Measurements from ENCODE around the gene MAPKBP1. TPM values are rescaled to one million over a fixed set of nuclear protein-coding genes. Genes with fewer than 3 reads are reported as not detected.
"Not testable (repeated sequence)": the region's sequence is repeated elsewhere in the genome, so short reads cannot be mapped to it uniquely, and the experiment has no call there.

The MAPKBP1 gene, protein sequence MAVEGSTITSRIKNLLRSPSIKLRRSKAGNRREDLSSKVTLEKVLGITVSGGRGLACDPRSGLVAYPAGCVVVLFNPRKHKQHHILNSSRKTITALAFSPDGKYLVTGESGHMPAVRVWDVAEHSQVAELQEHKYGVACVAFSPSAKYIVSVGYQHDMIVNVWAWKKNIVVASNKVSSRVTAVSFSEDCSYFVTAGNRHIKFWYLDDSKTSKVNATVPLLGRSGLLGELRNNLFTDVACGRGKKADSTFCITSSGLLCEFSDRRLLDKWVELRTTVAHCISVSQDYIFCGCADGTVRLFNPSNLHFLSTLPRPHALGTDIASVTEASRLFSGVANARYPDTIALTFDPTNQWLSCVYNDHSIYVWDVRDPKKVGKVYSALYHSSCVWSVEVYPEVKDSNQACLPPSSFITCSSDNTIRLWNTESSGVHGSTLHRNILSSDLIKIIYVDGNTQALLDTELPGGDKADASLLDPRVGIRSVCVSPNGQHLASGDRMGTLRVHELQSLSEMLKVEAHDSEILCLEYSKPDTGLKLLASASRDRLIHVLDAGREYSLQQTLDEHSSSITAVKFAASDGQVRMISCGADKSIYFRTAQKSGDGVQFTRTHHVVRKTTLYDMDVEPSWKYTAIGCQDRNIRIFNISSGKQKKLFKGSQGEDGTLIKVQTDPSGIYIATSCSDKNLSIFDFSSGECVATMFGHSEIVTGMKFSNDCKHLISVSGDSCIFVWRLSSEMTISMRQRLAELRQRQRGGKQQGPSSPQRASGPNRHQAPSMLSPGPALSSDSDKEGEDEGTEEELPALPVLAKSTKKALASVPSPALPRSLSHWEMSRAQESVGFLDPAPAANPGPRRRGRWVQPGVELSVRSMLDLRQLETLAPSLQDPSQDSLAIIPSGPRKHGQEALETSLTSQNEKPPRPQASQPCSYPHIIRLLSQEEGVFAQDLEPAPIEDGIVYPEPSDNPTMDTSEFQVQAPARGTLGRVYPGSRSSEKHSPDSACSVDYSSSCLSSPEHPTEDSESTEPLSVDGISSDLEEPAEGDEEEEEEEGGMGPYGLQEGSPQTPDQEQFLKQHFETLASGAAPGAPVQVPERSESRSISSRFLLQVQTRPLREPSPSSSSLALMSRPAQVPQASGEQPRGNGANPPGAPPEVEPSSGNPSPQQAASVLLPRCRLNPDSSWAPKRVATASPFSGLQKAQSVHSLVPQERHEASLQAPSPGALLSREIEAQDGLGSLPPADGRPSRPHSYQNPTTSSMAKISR (N-terminal part only)
- 26.3 and 28.2 TPM in 2 replicates for total RNA-seq

DNA sequence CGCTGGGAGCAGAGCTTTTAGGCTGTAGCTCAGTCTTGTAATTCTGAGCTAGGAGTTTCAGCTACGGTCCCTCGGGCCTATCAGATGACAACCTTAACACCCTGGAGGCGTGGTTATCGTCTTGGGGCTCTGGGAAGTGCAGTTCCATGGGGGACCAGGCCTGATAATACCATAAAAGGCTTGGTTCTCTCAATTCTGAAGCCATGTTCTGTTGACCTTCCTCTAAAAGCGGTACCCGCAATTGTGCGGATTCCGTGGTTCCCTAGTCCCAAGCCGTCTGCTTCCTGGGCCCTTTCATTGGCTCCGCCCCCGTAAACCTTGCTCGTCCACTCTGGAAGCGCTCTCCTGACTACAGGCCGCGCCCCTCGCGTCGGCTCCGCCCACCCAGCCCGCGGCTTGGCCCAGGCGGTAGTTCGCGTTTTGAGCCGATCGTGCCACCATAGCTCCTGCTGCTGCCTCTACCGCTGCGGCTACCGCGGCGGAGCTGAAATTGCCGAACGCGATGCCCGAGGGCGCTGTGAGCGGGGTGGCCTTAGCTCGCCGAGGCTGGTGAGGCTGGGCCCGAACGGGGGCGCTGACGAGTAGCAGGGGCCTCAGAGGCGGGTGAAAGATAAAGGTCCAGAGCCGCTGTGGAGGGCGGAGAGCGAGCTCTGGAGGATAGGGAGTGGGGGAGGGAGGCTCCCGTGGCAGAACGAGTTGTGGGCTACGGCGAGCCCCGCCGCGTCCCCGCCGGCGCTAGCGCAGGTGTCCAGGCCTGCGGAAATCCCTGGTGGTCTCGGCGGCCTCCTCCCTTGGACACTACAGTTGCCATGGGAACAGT lies at the start of gene MAPKBP1:
Gene MAPKBP1 (plus strand): TSS at position 423 of the 820 bp plus-strand sequence. CDS start 792 bp downstream, outside the sequence.
- no peaks in the 10 kb centered on the region for H3K27me3 Mint-ChIP-seq (ENCODE audit: insufficient read depth)
- no peaks in the 10 kb centered on the region for H3K9me3 Mint-ChIP-seq
- DNase-seq (ENCODE audit: low spot score) = peak; percentile 98
- intact Hi-C loops (cut with micrococcal nuclease) = loop anchor here (1.0 to 5.0 kb wide), 13 partner anchors 37 to 542 kb away; partner anchors contain the start of genes CHP1, EXD1, GANC and ITPKA
- H3K27ac Mint-ChIP-seq = peak within 1 kb of the TSS; percentile 92
- H3K4me1 Mint-ChIP-seq (ENCODE audit: low read depth) = peaks cover 59% of the 10 kb centered on the region
- peaks cover 3% of the 10 kb centered on the region for H3K36me3 Mint-ChIP-seq (ENCODE audit: low read depth)
- H3K4me3 Mint-ChIP-seq = peak within 1 kb of the TSS; percentile 93

DNA sequence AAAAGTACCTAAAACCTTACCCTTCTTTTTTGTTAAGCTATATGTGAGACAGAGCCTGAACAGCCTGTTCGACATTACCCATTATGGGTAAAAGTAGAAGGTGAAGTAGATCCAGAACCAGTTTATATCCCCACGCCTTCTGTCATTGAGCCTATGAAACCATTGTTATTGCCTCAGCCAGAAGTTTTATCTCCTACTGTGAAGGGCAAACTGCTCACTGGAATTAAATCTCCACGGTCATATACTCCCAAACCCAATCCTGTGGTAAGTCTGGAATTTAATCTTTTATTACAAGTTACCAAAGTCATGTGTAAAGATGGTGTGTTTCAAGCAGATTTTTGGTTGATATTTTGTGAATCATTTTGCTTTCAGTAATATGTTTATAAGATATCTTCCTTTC lies 47.1 kb upstream of the MAPKBP1 start:
- intact Hi-C loops (cut with micrococcal nuclease) = no loop called here
- H3K4me3 Mint-ChIP-seq = no peak overlapping the region
- no peak overlapping the region for H3K27ac Mint-ChIP-seq
- no peak for DNase-seq (ENCODE audit: low spot score)
- H3K9me3 Mint-ChIP-seq = no peaks in the 10 kb centered on the region
- peaks cover 7% of the 10 kb centered on the region for H3K36me3 Mint-ChIP-seq (ENCODE audit: low read depth)
- H3K4me1 Mint-ChIP-seq (ENCODE audit: low read depth) = no peaks in the 10 kb centered on the region
- no peaks in the 10 kb centered on the region for H3K27me3 Mint-ChIP-seq (ENCODE audit: insufficient read depth)

DNA sequence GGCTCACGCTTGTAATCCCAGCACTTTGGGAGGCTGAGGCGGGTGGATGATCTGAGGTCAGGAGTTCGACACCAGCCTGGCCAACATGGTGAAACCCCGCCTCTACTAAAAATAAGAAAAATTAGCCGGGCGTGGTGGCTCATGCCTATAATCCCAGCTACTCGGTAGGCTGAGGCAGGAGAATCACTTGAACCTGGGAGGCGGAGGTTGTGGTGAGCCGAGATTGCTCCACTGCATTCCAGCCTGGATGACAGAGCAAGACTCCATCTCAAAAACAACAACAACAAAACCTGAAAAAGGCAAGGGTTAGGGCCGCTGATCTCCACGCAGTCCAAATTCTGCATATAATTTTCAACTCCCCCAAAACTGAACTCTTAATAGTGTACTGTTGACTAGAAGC lies 46.2 kb upstream of the MAPKBP1 start:
- intact Hi-C loops (cut with micrococcal nuclease); H3K4me3 Mint-ChIP-seq; DNase-seq (ENCODE audit: low spot score); H3K27ac Mint-ChIP-seq; H3K36me3 Mint-ChIP-seq (ENCODE audit: low read depth); H3K27me3 Mint-ChIP-seq (ENCODE audit: insufficient read depth); H3K9me3 Mint-ChIP-seq; H3K4me1 Mint-ChIP-seq (ENCODE audit: low read depth): not testable (repeated sequence)

DNA sequence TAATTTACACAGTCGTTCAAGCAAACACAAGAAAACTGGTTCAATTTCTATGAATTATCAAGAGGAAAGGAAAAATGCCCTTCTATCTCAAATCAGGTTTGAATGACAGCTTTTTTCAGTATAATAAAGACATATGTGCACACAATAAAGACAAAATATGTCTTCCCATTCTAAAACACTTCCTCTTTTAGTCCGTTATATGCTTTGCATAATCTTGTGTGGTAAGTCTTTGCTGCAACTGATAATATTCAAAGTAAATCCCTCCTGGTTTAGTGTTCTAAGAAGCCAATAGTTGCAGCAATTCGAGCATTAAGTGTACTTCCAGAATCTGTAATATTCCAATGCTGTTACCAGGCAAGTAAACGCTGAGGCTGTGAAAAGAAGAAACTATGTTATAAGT lies 43.7 kb upstream of the MAPKBP1 start:
- no peaks in the 10 kb centered on the region for H3K27me3 Mint-ChIP-seq (ENCODE audit: insufficient read depth)
- no peak overlapping the region for H3K4me3 Mint-ChIP-seq
- no peak overlapping the region for H3K27ac Mint-ChIP-seq
- no peaks in the 10 kb centered on the region for H3K9me3 Mint-ChIP-seq
- DNase-seq (ENCODE audit: low spot score) = no peak
- no peaks in the 10 kb centered on the region for H3K4me1 Mint-ChIP-seq (ENCODE audit: low read depth)
- peaks cover 13% of the 10 kb centered on the region for H3K36me3 Mint-ChIP-seq (ENCODE audit: low read depth)
- intact Hi-C loops (cut with micrococcal nuclease) = no loop called here

DNA sequence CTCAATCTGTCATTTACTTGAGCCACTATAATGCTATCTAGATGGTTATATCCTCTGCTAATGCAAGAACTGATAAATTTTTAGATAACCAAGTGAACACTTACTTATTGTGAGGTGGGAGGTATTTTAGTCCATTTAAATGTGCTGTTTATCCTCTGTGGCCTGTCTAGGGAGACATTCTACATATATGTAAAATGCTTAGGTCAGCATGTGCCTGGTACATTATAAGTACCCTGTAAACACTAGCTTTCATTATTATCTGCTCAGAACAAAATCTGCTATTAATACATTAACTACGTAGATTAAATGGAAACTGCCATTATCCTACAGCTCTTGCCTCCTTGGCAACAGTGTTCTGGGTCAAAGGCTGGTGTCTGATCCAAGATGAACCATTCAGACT lies 41.8 kb upstream of the MAPKBP1 start:
- peaks cover 17% of the 10 kb centered on the region for H3K36me3 Mint-ChIP-seq (ENCODE audit: low read depth)
- H3K27ac Mint-ChIP-seq = no peak overlapping the region
- H3K9me3 Mint-ChIP-seq = no peaks in the 10 kb centered on the region
- intact Hi-C loops (cut with micrococcal nuclease) = no loop called here
- no peaks in the 10 kb centered on the region for H3K4me1 Mint-ChIP-seq (ENCODE audit: low read depth)
- no peaks in the 10 kb centered on the region for H3K27me3 Mint-ChIP-seq (ENCODE audit: insufficient read depth)
- no peak for DNase-seq (ENCODE audit: low spot score)
- H3K4me3 Mint-ChIP-seq = no peak overlapping the region

DNA sequence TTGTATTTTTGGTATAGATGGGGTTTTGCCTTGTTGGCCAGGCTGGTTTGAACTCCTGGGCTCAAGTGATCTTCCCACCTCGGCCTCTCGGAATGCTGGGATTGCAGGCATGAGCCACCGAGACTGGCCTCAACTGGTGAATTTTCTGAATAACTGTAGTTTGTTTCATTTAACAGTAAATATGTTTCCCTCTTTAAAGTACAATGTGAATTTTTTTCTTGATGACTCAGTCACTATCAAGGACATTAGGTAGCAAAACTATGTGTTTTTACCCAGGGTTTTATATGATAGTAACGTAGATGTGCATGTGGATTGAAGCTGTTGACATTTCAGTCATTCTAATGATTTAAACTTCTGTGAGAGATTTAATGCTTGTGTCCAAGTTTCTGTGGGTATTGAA lies 40.2 kb upstream of the MAPKBP1 start:
- Mint-ChIP-seq H3K36me3 (ENCODE audit: low read depth) (peaks cover 20% of the 10 kb centered on the region), H3K9me3 (no peaks in the 10 kb centered on the region), H3K27ac (no peak overlapping the region), H3K27me3 (ENCODE audit: insufficient read depth) (no peaks in the 10 kb centered on the region), H3K4me1 (ENCODE audit: low read depth) (no peaks in the 10 kb centered on the region), H3K4me3 (no peak overlapping the region)
- DNase-seq (ENCODE audit: low spot score) = no peak
- intact Hi-C loops (cut with micrococcal nuclease) = no loop called here

DNA sequence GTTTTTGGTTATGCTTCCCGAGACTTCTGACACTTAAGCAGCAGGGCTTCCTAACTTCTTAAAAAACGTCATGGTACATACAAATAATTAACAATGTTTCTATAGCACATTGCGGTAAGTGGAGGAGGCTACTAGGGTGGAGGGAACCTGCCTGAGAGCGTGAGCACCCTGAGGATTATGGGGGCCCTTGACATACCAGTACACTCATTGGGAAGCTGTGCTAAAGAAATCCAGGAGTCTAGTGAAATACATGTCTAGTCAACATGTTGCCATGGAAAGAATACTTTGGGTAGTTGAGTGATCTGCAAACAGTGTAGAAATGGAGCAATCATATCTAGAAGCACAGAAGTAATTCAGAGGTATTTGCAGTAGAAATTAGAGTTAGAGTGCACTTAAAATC lies 39.2 kb upstream of the MAPKBP1 start:
- intact Hi-C loops (cut with micrococcal nuclease) = no loop called here
- no peaks in the 10 kb centered on the region for H3K27me3 Mint-ChIP-seq (ENCODE audit: insufficient read depth)

DNA sequence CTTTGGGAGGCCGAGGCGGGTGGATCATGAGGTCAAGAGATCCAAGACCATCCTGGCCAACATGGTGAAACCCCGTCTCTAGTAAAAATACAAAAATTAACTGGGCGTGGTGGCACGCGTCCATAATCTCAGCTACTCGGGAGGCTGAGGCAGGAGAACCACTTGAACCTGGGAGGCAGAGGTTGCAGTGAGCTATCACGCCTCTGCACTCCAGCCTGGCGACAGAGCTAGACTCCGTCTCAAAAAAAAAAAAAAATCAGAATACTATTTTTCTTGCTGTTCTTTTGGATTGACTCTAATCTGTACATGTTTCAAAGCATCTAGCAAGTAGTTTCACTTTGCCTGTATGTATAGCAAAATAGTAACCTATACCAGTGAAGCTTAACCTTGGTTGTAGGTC lies 38.8 kb upstream of the MAPKBP1 start:
- DNase-seq (ENCODE audit: low spot score); H3K27ac Mint-ChIP-seq; intact Hi-C loops (cut with micrococcal nuclease); H3K9me3 Mint-ChIP-seq; H3K4me3 Mint-ChIP-seq; H3K4me1 Mint-ChIP-seq (ENCODE audit: low read depth); H3K27me3 Mint-ChIP-seq (ENCODE audit: insufficient read depth): not testable (repeated sequence)
- peaks cover 19% of the 10 kb centered on the region for H3K36me3 Mint-ChIP-seq (ENCODE audit: low read depth)

More for the DNA sequence above, 39.2 kb upstream of the MAPKBP1 start:
- H3K4me1 Mint-ChIP-seq (ENCODE audit: low read depth) = no peaks in the 10 kb centered on the region
- DNase-seq (ENCODE audit: low spot score) = no peak
- H3K36me3 Mint-ChIP-seq (ENCODE audit: low read depth) = peaks cover 19% of the 10 kb centered on the region
- no peak overlapping the region for H3K4me3 Mint-ChIP-seq
- no peaks in the 10 kb centered on the region for H3K9me3 Mint-ChIP-seq
- peak overlapping the region; percentile 18 for H3K27ac Mint-ChIP-seq

DNA sequence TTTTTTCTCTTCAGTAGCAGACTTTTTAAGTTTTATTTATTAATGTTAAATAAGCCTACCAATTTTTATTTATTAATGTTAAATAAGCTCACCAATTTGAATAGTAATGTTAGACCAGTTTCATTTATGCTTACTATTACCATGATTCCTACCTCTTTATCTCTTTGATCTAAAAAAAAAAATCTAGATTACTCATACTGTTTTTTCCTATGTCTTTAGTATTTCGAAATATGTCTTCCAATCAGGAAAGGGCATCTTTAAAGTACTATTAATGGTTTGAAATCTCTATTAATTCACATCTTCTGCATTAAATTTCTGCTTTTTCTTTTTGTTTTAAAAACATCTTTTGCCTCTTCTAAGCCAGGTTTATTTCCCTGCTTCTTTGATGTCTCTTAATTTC lies 27.5 kb upstream of the MAPKBP1 start:
- H3K4me1 Mint-ChIP-seq (ENCODE audit: low read depth) = no peaks in the 10 kb centered on the region
- H3K36me3 Mint-ChIP-seq (ENCODE audit: low read depth) = peaks cover 30% of the 10 kb centered on the region
- H3K27ac Mint-ChIP-seq = no peak overlapping the region
- intact Hi-C loops (cut with micrococcal nuclease) = no loop called here
- H3K4me3 Mint-ChIP-seq = no peak overlapping the region
- H3K9me3 Mint-ChIP-seq = no peaks in the 10 kb centered on the region
- no peak for DNase-seq (ENCODE audit: low spot score)
- no peaks in the 10 kb centered on the region for H3K27me3 Mint-ChIP-seq (ENCODE audit: insufficient read depth)

DNA sequence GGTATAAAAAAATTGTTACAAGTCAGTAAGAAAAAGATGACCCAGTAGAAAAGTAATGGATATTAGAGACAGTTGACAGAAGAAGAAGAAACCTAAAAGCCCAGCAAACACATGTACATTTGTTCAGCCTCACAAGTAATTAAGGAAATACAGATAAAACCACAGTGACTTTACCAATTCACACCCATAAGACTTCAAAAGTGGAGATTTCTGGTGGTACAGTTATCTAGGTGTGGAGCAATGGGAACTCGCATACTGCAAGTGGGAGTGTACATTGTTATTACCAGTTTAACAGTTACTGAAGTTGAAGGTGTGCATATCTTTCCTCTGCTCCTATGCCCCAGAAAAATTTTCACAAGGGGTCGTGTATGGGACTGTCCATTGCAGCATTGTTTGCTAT lies 18.1 kb upstream of the MAPKBP1 start:
- Mint-ChIP-seq H3K9me3 (no peaks in the 10 kb centered on the region), H3K27ac (no peak overlapping the region), H3K36me3 (ENCODE audit: low read depth) (peaks cover 34% of the 10 kb centered on the region), H3K4me3 (no peak overlapping the region), H3K4me1 (ENCODE audit: low read depth) (no peaks in the 10 kb centered on the region), H3K27me3 (ENCODE audit: insufficient read depth) (no peaks in the 10 kb centered on the region)
- intact Hi-C loops (cut with micrococcal nuclease) = no loop called here
- DNase-seq (ENCODE audit: low spot score) = no peak

DNA sequence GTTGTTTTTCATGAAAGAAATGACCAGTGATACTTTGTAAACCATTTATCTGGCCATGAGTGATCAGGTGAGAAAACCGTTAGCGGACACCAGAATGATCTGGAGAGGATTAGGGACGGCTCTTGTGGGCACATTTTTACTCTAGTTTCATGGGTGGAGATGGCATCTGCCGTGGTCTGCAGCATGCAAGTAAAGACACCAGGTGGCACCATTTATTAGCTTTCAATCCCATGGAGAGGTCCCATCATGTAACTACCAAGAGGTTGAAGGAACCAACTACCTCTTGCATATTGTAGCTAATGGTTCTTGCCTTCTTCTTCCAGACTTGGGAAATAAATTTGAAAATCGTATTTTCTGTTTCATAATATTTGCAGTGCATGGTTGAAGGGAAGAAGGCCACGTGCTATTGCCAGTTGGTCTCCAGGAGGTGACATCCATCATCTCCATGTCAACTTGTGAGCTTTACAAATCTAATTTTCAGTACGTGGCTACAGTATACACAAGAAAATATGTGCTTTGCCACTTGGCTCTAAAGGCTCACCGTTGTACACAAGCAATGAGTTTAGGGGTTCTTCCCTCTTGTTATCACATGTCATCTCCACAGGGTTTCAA lies 1.5 kb upstream of the MAPKBP1 start:
- peak overlapping the region; percentile 34 for H3K4me3 Mint-ChIP-seq
- peak overlapping the region; percentile 92 for H3K27ac Mint-ChIP-seq
- H3K4me1 Mint-ChIP-seq (ENCODE audit: low read depth) = peaks cover 46% of the 10 kb centered on the region
- no peaks in the 10 kb centered on the region for H3K9me3 Mint-ChIP-seq
- intact Hi-C loops (cut with micrococcal nuclease) = loop anchor here (2.0 to 5.0 kb wide), 6 partner anchors 281 to 541 kb away; partner anchors contain the start of genes CHP1, EXD1, GANC and ITPKA
- peak; percentile 50 for DNase-seq (ENCODE audit: low spot score)
- peaks cover 7% of the 10 kb centered on the region for H3K36me3 Mint-ChIP-seq (ENCODE audit: low read depth)
- no peaks in the 10 kb centered on the region for H3K27me3 Mint-ChIP-seq (ENCODE audit: insufficient read depth)
